ENCODE results near the gene CD48.
A peak's percentile ranks its signal among the peaks of the same experiment; 100 is the strongest.
"Not testable (repeated sequence)": the region's sequence is repeated elsewhere in the genome, so short reads cannot be mapped to it uniquely, and the experiment has no call there.

The CD48 gene

DNA sequence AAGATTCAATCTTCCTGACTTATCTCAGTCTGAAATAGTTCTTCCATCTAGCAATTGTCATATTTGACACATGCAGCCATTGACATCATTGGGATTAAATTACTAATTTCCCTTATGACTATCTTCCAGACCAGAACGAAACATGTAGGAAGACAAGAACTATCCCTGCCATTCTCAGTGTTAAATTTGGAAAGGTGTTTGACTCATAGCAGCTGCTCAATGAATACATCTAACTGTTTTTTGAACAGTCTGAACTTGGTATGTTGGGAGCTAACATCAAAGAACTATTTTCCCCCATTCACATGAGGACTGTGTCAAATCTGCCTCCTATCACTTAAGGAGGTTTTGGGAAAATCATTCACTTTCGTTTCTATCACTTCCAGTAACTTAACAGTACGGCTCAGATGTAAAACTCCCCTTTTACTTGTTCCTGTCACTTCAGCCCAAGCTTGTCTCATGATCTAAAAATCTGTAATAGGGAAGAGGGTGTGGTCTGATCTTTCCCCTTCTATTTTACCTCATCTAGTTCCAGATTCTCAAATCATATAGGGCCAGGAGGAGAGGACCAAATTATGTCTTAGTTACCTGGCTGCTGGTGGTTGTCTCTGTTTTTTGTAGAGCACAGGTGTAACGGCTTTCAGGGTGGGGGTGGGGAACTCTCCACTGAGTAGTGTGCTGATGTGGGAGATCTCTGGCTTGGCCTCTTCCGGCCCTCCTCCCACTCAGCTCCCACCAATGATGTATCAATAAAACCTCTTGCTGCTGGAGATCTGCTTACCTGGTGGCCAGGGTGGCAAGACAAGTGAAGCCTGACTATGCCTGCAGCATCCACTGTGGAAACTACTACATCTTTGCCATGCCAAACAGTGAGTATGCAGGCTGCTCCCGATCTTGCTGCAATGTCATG is 38.6 kb downstream of the CD48 start:
- DNase-seq: peak in 1 of 2 donors; percentile 40

DNA sequence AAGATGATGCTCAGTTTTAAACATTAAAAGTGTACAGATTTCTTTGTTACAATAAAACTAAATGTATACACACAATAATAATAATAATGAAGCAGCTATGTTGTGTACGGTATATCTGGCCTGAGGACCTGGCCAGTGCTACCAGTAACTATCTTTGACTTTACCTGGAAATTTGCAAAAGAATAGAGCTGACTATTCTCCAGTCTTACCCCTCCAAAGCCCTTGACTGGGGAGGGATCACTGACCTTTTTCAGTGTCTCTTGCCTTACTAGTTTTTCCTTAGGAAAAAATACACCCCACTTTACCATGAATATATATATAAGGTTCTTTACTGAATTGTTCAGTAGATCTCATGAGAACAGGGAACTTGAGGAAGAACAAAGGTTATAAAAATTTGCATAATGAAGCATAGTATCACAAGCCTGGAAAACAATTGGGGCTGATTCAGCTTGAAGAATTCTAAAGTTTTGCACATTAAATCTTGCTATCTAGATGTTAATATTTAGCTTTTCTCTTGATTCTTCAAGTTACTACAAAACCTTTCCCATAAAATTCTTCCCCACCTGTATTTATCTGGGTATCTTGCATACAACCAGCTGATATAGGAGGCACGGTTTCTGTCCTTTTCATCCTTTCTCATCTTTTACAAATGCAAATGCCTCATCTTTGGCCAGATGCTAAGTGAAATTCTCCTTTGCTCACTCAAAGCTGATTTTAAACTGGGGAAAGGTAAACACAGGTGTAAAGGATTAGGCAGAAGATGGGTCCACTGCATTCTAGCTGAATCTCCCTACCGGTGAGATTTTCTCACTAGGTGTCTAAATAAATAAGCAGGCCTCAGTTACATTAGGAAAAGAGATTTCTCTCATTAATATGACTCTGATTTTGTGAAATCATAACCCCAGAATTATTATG is 39.8 kb downstream of the CD48 start:
- DNase-seq: no peak

- no peak for DNase-seq
Observed at GRCh38 chr1:160670701-160671100, 40.9 kb downstream of the CD48 start.

DNA sequence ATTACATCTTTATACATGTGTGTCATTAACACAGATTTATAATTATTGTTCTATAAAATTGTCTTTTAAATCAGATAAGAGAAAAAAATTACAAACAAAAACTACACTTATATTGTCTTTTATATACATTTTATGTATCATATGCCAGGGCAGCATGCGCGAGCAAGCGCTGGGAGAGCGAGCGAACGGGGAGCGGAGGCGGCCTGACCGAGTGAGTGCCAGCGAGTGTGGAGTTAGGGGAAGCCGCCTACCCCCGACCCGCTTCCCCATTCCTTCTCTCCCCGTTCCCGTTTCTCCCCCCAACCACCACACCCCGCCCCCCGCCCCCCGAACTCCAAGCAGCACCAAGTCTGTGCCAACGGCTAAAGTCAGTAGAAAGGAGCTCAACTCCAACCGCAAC is 41.8 kb downstream of the CD48 start:
- no peak for DNase-seq

DNA sequence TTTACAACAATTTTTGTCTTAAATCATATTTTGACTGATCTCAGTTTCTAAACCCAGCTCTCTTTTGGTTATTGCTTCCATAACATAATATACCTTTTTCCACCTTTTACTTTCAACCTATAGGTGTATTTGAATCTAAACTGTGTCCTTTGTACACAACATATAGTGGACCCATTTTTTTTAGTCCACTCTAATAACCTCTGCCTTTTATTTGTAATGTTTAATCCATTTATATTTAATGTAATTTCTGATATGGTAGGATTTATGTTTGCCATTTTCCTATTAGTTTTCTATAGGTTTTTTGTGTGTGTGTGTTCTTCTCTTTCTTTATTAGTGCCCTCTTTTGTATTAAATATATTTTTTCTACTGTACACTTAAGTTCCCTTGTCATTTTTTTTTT is 42.3 kb downstream of the CD48 start:
- DNase-seq: no peak

GRCh38 chr1:160667896-160668295 is 43.7 kb downstream of the CD48 start:
- no peak for DNase-seq

DNA sequence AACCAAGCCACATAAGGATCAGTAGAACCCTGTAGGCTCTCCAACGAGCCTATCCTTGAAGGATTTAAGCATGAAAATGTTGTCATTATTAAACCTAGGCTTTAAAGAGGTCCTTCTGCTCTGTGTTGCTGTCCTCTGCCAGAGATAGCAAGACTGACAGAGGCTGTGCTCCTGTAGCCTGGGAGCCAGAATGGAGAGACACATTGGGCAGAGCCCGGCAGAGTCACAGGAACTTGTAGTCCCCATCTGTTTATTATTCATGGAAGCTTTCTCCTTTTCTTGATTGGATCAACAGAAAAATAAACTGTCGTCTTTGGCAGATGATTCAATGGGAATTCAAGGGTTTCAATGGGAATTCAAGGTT is 45.6 kb downstream of the CD48 start:
- no peak for DNase-seq

- peak in 1 of 2 donors; percentile 44 for DNase-seq
Observed at GRCh38 chr1:160665330-160666078, 46.1 kb downstream of the CD48 start.

- DNase-seq: no peak
Observed at GRCh38 chr1:160664573-160665051, 47.0 kb downstream of the CD48 start.

- DNase-seq: no peak
Observed at GRCh38 chr1:160662910-160663309, 48.7 kb downstream of the CD48 start.

DNA sequence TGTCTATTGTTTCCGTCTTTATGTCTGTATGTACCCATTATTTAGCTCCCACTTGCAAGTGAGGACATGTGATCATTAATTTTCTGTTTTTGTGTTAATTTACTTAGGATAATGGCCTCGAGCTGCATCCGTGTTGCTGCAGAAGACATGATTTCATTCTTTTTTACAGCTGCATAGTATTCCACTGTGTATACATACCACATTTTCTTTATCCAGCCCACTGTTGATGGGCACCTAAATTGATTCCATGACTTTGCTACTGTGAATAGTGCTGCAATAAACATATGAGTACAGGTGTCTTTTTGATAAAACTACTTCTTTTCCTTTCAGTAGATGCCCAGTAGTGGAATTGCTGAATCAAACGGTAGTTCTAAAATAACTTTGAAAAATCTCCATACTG is 52.1 kb downstream of the CD48 start:
- no peak for DNase-seq

DNA sequence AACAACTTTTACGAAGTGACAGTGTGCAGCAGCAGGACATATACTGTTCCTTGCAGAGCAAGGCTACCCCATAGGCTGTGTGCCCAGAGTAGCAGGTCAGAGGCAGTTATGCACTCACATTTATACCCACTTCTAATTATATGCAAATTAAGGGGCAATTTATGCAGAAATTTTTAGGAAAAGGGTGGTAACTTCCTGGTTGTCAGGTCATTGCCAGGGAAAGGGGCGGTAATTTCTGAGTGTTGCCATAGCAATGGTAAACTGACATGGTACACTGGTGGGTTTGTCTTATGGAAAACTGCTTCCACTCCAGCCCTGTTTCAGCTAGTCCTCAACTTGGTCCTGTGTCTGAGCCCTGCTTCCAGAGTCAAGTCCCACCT is 52.8 kb downstream of the CD48 start:
- DNase-seq: no peak

DNA sequence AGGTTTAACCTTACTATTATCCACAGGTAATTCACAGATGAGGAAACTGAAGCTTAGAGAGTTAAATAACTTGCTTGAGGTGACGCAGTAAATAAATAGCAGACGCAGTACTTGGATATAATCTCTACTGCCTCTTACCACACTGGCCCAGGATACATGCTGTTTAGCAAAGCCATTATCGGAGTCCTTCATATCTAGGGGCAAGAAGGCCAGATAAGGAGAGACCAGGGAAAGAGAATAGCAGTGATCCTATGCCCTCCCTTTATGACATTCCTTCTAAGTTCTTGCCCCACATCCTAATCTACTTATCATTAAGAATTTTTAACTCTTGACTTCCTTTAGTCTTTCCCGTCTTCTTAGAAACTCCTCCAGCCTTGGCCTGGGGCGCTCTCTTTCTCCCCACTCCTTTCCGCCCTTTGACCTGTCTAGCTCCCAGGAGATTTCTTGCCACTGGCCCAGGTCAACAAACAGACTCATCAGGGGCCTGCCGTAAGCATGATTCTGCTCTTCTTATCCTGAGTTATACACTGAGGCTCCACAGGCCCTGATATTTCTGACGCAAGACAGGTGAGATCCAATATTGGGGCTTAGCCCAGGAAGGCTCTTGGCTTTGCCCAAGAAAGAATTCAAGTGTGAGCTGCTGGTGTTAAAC is 53.3 kb downstream of the CD48 start:
- DNase-seq: no peak

- DNase-seq: no peak
Observed at GRCh38 chr1:160657250-160657781, 54.3 kb downstream of the CD48 start.

DNA sequence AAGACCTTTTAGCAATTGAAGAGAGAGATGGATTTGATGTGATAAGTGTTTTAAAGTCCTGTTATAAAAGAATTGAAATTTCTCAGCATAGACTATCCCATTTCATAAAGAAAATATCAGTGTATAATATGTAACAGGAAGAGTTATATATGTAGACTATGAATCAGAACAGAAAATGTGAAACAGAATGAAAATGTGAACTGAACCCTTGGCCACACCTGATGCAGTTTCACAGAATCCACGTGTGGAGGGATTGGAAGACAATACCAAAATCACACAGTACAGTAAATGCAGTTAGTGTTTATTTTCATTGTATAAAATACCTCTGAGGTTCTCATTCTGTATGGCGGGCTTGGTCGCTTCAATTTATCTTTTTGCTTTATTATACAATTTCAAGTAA is 54.9 kb downstream of the CD48 start:
- DNase-seq: no peak

- DNase-seq: no peak
Observed at GRCh38 chr1:160653620-160654016, 58.0 kb downstream of the CD48 start.

- no peak for DNase-seq
Observed at GRCh38 chr1:160652924-160653619, 58.5 kb downstream of the CD48 start.

GRCh38 chr1:160652065-160652641 is 59.5 kb downstream of the CD48 start:
- DNase-seq: not testable (repeated sequence)

DNA sequence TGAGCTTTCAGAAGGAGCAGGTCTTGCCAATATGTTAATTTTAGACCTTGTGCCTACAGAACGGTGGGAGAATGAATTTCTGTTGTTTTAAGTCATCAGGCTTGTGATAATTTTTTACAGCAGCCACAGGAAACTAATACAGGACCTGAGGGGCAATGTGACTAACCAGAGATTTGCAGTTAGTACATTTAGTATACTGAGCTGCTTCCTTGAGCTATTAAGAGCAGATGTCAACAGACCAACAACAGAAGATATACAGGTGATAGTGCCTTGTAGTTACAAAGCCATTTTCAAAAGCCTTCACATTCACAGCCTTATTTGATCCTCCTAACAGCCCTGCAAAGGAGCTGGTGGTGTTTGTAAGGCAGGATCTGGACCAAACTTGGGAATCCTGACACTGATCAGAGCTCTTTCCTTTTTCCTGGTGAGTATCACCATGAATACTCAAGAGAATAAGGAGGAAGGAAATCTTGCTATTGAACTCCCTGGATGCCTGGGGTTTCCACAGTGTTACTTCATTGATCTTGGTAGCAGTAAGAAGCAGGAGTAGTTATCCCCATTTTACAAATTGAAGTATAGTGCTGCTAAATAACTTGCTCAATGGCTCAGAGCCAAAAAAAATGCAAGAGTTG is 60.1 kb downstream of the CD48 start:
- DNase-seq: no peak

- DNase-seq: no peak
Observed at GRCh38 chr1:160647329-160647720, 64.3 kb downstream of the CD48 start.

All from stimulated activated CD4-positive, alpha-beta T cell treated with anti-CD3 and anti-CD28 coated beads, Interleukin-2, amount 100 ng/mL, for 24 hours (primary cell).